ENCODE results near the gene EZR.

The EZR gene

GRCh38 chr6:158760618-158761250 is 58.4 kb downstream of the EZR start:
- no peak for TF ChIP-seq CTCF (IDR thresholded peaks at IDR 0.05; ENCODE audit: control insufficient read depth, insufficient read depth, low read depth, low read length, missing control alignments)
- H3K4me3 ChIP-seq (ENCODE audit: control insufficient read depth, low read depth, low read length): no peak overlapping the region
- DNase-seq (ENCODE audit: low read depth): no peak

- TF ChIP-seq CTCF (IDR thresholded peaks at IDR 0.05; ENCODE audit: control insufficient read depth, insufficient read depth, low read depth, low read length, missing control alignments): no peak
- no peak overlapping the region for H3K4me3 ChIP-seq (ENCODE audit: control insufficient read depth, low read depth, low read length)
- DNase-seq (ENCODE audit: low read depth): no peak
Measured at GRCh38 chr6:158759966-158760617, 59.1 kb downstream of the EZR start.

- TF ChIP-seq CTCF (IDR thresholded peaks at IDR 0.05; ENCODE audit: control insufficient read depth, insufficient read depth, low read depth, low read length, missing control alignments): no peak
- no peak overlapping the region for H3K4me3 ChIP-seq (ENCODE audit: control insufficient read depth, low read depth, low read length)
- no peak for DNase-seq (ENCODE audit: low read depth)
Measured at GRCh38 chr6:158758941-158759479, 60.2 kb downstream of the EZR start.

- TF ChIP-seq CTCF (IDR thresholded peaks at IDR 0.05; ENCODE audit: control insufficient read depth, insufficient read depth, low read depth, low read length, missing control alignments): no peak
- no peak overlapping the region for H3K4me3 ChIP-seq (ENCODE audit: control insufficient read depth, low read depth, low read length)
- no peak for DNase-seq (ENCODE audit: low read depth)
Measured at GRCh38 chr6:158758451-158758860, 60.7 kb downstream of the EZR start.

- no peak for DNase-seq (ENCODE audit: low read depth)
- TF ChIP-seq CTCF (IDR thresholded peaks at IDR 0.05; ENCODE audit: control insufficient read depth, insufficient read depth, low read depth, low read length, missing control alignments): no peak
- no peak overlapping the region for H3K4me3 ChIP-seq (ENCODE audit: control insufficient read depth, low read depth, low read length)
Measured at GRCh38 chr6:158757753-158758090, 61.4 kb downstream of the EZR start.

GRCh38 chr6:158756977-158757752 is 62.0 kb downstream of the EZR start:
- TF ChIP-seq CTCF (IDR thresholded peaks at IDR 0.05; ENCODE audit: control insufficient read depth, insufficient read depth, low read depth, low read length, missing control alignments): no peak
- no peak overlapping the region for H3K4me3 ChIP-seq (ENCODE audit: control insufficient read depth, low read depth, low read length)
- DNase-seq (ENCODE audit: low read depth): no peak
